Neural progenitor cell (in vitro differentiated cells): ENCODE measurements around the gene ELOVL2. TPM values are rescaled to one million over a fixed set of nuclear protein-coding genes. Genes with fewer than 3 reads are reported as not detected.
"Not testable (repeated sequence)": the region's sequence is repeated elsewhere in the genome, so short reads cannot be mapped to it uniquely, and the experiment has no call there.

Experiments
- DNase-seq: peaks from one replicate; pipeline ENCODE4 v3.0.0-alpha.2; 2016; ENCODE audit warnings: low spot score
- H2AFZ ChIP-seq: fragments of 200-600 bp; sonication (generic); replicated peaks from 2 replicates; pipeline ENCODE4 v1.6.1; 2016; ENCODE audit warnings: antibody characterized with exemption
- H3F3A ChIP-seq: fragments of 200-600 bp; sonication (generic); 2 replicates; pipeline ENCODE4 v1.6.1; 2016; ENCODE audit warnings: antibody characterized with exemption, low read depth
- H3K27ac ChIP-seq: fragments of 200-600 bp; sonication (generic); 2 replicates; pipeline ENCODE4 v1.5.1; 2016; ENCODE audit warnings: mild to moderate bottlenecking
- H3K27me3 ChIP-seq: fragments of 200-600 bp; sonication (generic); 2 replicates; pipeline ENCODE4 v1.6.1; 2016; ENCODE audit warnings: mild to moderate bottlenecking, moderate library complexity
- H3K36me3 ChIP-seq: fragments of 200-600 bp; sonication (generic); 2 replicates; pipeline ENCODE4 v1.5.1; 2016
- H3K4me1 ChIP-seq: fragments of 200-600 bp; sonication (generic); 2 replicates; pipeline ENCODE4 v1.6.1; 2016; ENCODE audit warnings: mixed run types
- H3K4me2 ChIP-seq: fragments of 200-600 bp; sonication (generic); 2 replicates; pipeline ENCODE4 v1.6.1; 2016
- H3K4me3 ChIP-seq: fragments of 200-600 bp; sonication (generic); 2 replicates; pipeline ENCODE4 v1.5.1; 2016
- H3K79me2 ChIP-seq: fragments of 200-600 bp; sonication (generic); 2 replicates; pipeline ENCODE4 v1.6.1; 2016; ENCODE audit warnings: low read depth
- H3K9ac ChIP-seq: fragments of 200-600 bp; sonication (generic); 2 replicates; pipeline ENCODE4 v1.6.1; 2016
- H3K9me3 ChIP-seq: fragments of 200-600 bp; sonication (generic); 2 replicates; pipeline ENCODE4 v1.5.1; 2016; ENCODE audit warnings: low read depth
- H4K20me1 ChIP-seq: fragments of 200-600 bp; sonication (generic); 2 replicates; pipeline ENCODE4 v1.6.1; 2016; ENCODE audit warnings: low read depth
- H3K27ac Mint-ChIP-seq: 3 replicates; pipeline ENCODE4 v1.8.0; 2021; ENCODE audit warnings: mixed read lengths
- H3K27me3 Mint-ChIP-seq: 2 replicates; pipeline ENCODE4 v1.8.0; 2022; ENCODE audit warnings: low read depth, mild to moderate bottlenecking, inconsistent platforms, moderate library complexity, mixed read lengths; ENCODE audit not compliant: insufficient read depth
- H3K36me3 Mint-ChIP-seq: 3 replicates; pipeline ENCODE4 v1.8.0; 2021; ENCODE audit warnings: mixed read lengths
- H3K4me1 Mint-ChIP-seq: 3 replicates; pipeline ENCODE4 v1.8.0; 2021; ENCODE audit warnings: mixed read lengths
- H3K4me3 Mint-ChIP-seq: 3 replicates; pipeline ENCODE4 v1.8.0; 2021; ENCODE audit warnings: mild to moderate bottlenecking, moderate library complexity, mixed read lengths
- H3K9me3 Mint-ChIP-seq: 3 replicates; pipeline ENCODE4 v1.8.0; 2020; ENCODE audit warnings: mixed read lengths
- CTCF ChIP-seq: fragments of 200-600 bp; sonication (generic); IDR thresholded peaks from 2 replicates; pipeline ENCODE4 v1.5.1; 2017; ENCODE audit warnings: antibody characterized with exemption, mild to moderate bottlenecking
- EZH2 ChIP-seq: fragments of 200-600 bp; sonication (generic); IDR thresholded peaks from 2 replicates; pipeline ENCODE4 v1.6.1; 2017; ENCODE audit warnings: antibody characterized with exemption, mild to moderate bottlenecking, moderate library complexity
- EZH2phosphoT487 ChIP-seq: fragments of 200-600 bp; sonication (generic); IDR thresholded peaks from 2 replicates; pipeline ENCODE4 v1.6.1; 2017; ENCODE audit warnings: antibody characterized with exemption
- total RNA-seq: library from RNA; depleted of rRNA; stranded (reverse); fragments of >200 nt; gene quantifications from 2 replicates; pipeline ENCODE4 v1.2.3, GENCODE V29; 2015; ENCODE audit warnings: low replicate concordance

ELOVL2 gene
- total RNA-seq, 1 donor from 2014 or later: 9.1 TPM

DNA sequence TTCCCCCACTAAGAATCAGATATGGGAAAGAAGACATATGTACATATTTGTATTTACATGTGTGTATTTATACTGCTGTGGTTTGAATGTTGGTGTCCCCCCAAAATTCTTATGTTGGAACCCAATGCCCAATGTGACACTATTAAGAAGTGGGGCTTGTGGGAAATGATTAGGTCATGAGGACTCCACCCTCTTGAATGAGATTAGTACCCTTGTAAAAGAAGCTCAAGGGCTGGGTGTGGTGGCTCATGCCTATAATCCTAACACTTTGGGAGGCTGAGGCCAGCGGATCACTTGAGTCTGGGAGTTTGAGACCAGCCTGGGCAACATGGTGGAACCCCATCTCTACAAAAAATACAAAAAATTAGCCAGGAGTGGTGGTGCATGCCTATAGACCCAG, 45.6 kb upstream of the ELOVL2 start:
- TF ChIP-seq EZH2phosphoT487 (no peak), CTCF (no peak), EZH2 (no peak)
- Mint-ChIP-seq H3K36me3 (no peaks in the 10 kb centered on the region), H3K4me3 (no peak overlapping the region), H3K27me3 (peaks cover 6% of the 10 kb centered on the region), H3K27ac (no peak overlapping the region), H3K4me1 (peaks cover 7% of the 10 kb centered on the region), H3K9me3 (no peaks in the 10 kb centered on the region)
- H3K79me2 ChIP-seq: peaks cover 5% of the 10 kb centered on the region
- H3K27ac ChIP-seq: no peak overlapping the region
- no peak overlapping the region for H3K4me3 ChIP-seq
- H4K20me1 ChIP-seq: no peaks in the 10 kb centered on the region
- DNase-seq: no peak
- H2AFZ ChIP-seq: no peak overlapping the region
- H3K4me1 ChIP-seq: peaks cover 6% of the 10 kb centered on the region
- H3K9ac ChIP-seq: no peak overlapping the region
- peaks cover 14% of the 10 kb centered on the region for H3F3A ChIP-seq
- H3K4me2 ChIP-seq: no peak overlapping the region
- H3K27me3 ChIP-seq: peaks cover 13% of the 10 kb centered on the region
- no peaks in the 10 kb centered on the region for H3K9me3 ChIP-seq
- H3K36me3 ChIP-seq: no peaks in the 10 kb centered on the region

- not testable (repeated sequence) for H3K27ac ChIP-seq, H4K20me1 ChIP-seq, H3K4me2 ChIP-seq, H3K4me1 Mint-ChIP-seq, H3K4me1 ChIP-seq, H3F3A ChIP-seq, H3K9me3 Mint-ChIP-seq, H3K9me3 ChIP-seq, H2AFZ ChIP-seq, H3K4me3 Mint-ChIP-seq, H3K27me3 Mint-ChIP-seq, H3K9ac ChIP-seq, H3K27ac Mint-ChIP-seq, H3K4me3 ChIP-seq, H3K27me3 ChIP-seq, H3K36me3 Mint-ChIP-seq, DNase-seq, H3K79me2 ChIP-seq, H3K36me3 ChIP-seq
Measured at GRCh38 chr6:11087141-11087812, 43.2 kb upstream of the ELOVL2 start.

- DNase-seq: no peak
- Histone ChIP-seq H3K27ac (no peak overlapping the region), H3F3A (no peaks in the 10 kb centered on the region), H3K4me2 (no peak overlapping the region), H3K9ac (no peak overlapping the region), H4K20me1 (no peaks in the 10 kb centered on the region), H2AFZ (no peak overlapping the region), H3K27me3 (no peaks in the 10 kb centered on the region), H3K9me3 (no peaks in the 10 kb centered on the region), H3K36me3 (no peaks in the 10 kb centered on the region), H3K4me3 (no peak overlapping the region), H3K79me2 (no peaks in the 10 kb centered on the region), H3K4me1 (no peaks in the 10 kb centered on the region)
- Mint-ChIP-seq H3K27ac (no peak overlapping the region), H3K9me3 (no peaks in the 10 kb centered on the region), H3K27me3 (peaks cover 8% of the 10 kb centered on the region), H3K4me1 (peaks cover 3% of the 10 kb centered on the region), H3K4me3 (no peak overlapping the region), H3K36me3 (no peaks in the 10 kb centered on the region)
- TF ChIP-seq EZH2: no peak
- TF ChIP-seq CTCF: no peak
- no peak for TF ChIP-seq EZH2phosphoT487
Measured at GRCh38 chr6:11085758-11086435, 41.8 kb upstream of the ELOVL2 start.

- H3K9me3 Mint-ChIP-seq: no peaks in the 10 kb centered on the region
- H3K27ac Mint-ChIP-seq: no peak overlapping the region
- H2AFZ ChIP-seq: no peak overlapping the region
- DNase-seq: no peak
- TF ChIP-seq EZH2phosphoT487 (no peak), EZH2 (no peak), CTCF (no peak)
- no peak overlapping the region for H3K4me3 Mint-ChIP-seq
- peaks cover 4% of the 10 kb centered on the region for H3K27me3 Mint-ChIP-seq
- H3K4me3 ChIP-seq: no peak overlapping the region
- no peak overlapping the region for H3K4me2 ChIP-seq
- peaks cover 3% of the 10 kb centered on the region for H3K4me1 Mint-ChIP-seq
- H3K27ac ChIP-seq: no peak overlapping the region
- H3K27me3 ChIP-seq: no peaks in the 10 kb centered on the region
- no peak overlapping the region for H3K9ac ChIP-seq
- H3K9me3 ChIP-seq: no peaks in the 10 kb centered on the region
- no peaks in the 10 kb centered on the region for H3K79me2 ChIP-seq
- H3F3A ChIP-seq: no peaks in the 10 kb centered on the region
- no peaks in the 10 kb centered on the region for H3K36me3 ChIP-seq
- no peaks in the 10 kb centered on the region for H4K20me1 ChIP-seq
- H3K4me1 ChIP-seq: no peaks in the 10 kb centered on the region
- no peaks in the 10 kb centered on the region for H3K36me3 Mint-ChIP-seq
Measured at GRCh38 chr6:11083956-11084355, 39.9 kb upstream of the ELOVL2 start.
